WTC11 (cell line): Measurements from ENCODE around the gene CNOT6L. TPM values are rescaled to one million over a fixed set of nuclear protein-coding genes. Genes with fewer than 3 reads are reported as not detected.

Experiments
- ATAC-seq: fragments of 200-7000 bp; cut with Tn5 transposase; 2 replicates; pipeline ENCODE4 v1.10.0; 2021; ENCODE audit warnings: mild to moderate bottlenecking, moderate library complexity
- CTCF ChIA-PET: fragments of 300-600 bp; sonication (Branson Sonifier 250); formaldehyde crosslinking; loops from one replicate; lab custom pipeline; 2021; ENCODE audit warnings: antibody characterized with exemption; lab: Charles Lee
- POLR2A ChIA-PET: fragments of 350-600 bp; sonication (Branson Sonifier 250); formaldehyde crosslinking; loops from one replicate; lab custom pipeline; 2021; ENCODE audit warnings: antibody characterized with exemption; lab: Charles Lee
- DNase-seq: peaks from one replicate; pipeline ENCODE4 v3.0.0; 2021; ENCODE audit warnings: low spot score
- H3K27ac Mint-ChIP-seq: 2 replicates; pipeline ENCODE4 v1.8.0; 2021; ENCODE audit warnings: mixed read lengths
- H3K27me3 Mint-ChIP-seq: 2 replicates; pipeline ENCODE4 v1.8.0; 2021; ENCODE audit warnings: low read depth, mild to moderate bottlenecking, moderate library complexity, mixed read lengths
- H3K36me3 Mint-ChIP-seq: 2 replicates; pipeline ENCODE4 v1.8.0; 2021; ENCODE audit warnings: mixed read lengths
- H3K4me1 Mint-ChIP-seq: 2 replicates; pipeline ENCODE4 v1.8.0; 2022; ENCODE audit warnings: mixed read lengths
- H3K4me3 Mint-ChIP-seq: 2 replicates; pipeline ENCODE4 v1.8.0; 2021; ENCODE audit warnings: mild to moderate bottlenecking, moderate library complexity, mixed read lengths
- H3K9me3 Mint-ChIP-seq: 2 replicates; pipeline ENCODE4 v1.8.0; 2021; ENCODE audit warnings: mixed read lengths
- ARID4B ChIP-seq: sonication (generic); formaldehyde crosslinking; IDR thresholded peaks from 2 replicates; pipeline ENCODE4 v1.8.0; 2023; ENCODE audit warnings: missing genetic modification reagents, mild to moderate bottlenecking, borderline replicate concordance
- ATF1 ChIP-seq: sonication (generic); formaldehyde crosslinking; IDR thresholded peaks from 2 replicates; pipeline ENCODE4 v1.8.1; 2023; ENCODE audit warnings: mild to moderate bottlenecking, moderate library complexity, missing genetic modification reagents
- ATF6 ChIP-seq: sonication (generic); formaldehyde crosslinking; IDR thresholded peaks from 2 replicates; pipeline ENCODE4 v1.8.1; 2023; ENCODE audit warnings: mild to moderate bottlenecking, missing genetic modification reagents
- CBFB ChIP-seq: sonication (generic); formaldehyde crosslinking; IDR thresholded peaks from 2 replicates; pipeline ENCODE4 v1.8.1; 2022; ENCODE audit warnings: mild to moderate bottlenecking, low read depth, missing genetic modification reagents
- FOXP4 ChIP-seq: sonication (generic); formaldehyde crosslinking; IDR thresholded peaks from 2 replicates; pipeline ENCODE4 v1.8.0; 2022; ENCODE audit warnings: mild to moderate bottlenecking, missing genetic modification reagents
- JUN ChIP-seq: sonication (generic); formaldehyde crosslinking; IDR thresholded peaks from 2 replicates; pipeline ENCODE4 v1.8.0; 2023; ENCODE audit warnings: mild to moderate bottlenecking, missing genetic modification reagents
- NFE2L1 ChIP-seq: sonication (generic); formaldehyde crosslinking; IDR thresholded peaks from 2 replicates; pipeline ENCODE4 v1.8.1; 2023; ENCODE audit warnings: missing genetic modification reagents
- NR1H2 ChIP-seq: sonication (generic); formaldehyde crosslinking; IDR thresholded peaks from 2 replicates; pipeline ENCODE4 v1.9.0; 2021; ENCODE audit warnings: mild to moderate bottlenecking, moderate library complexity, missing genetic modification reagents
- STAT6 ChIP-seq: sonication (generic); formaldehyde crosslinking; conservative IDR thresholded peaks from 2 replicates; pipeline ENCODE4 v1.8.1; 2023; ENCODE audit warnings: mild to moderate bottlenecking, low read depth, missing genetic modification reagents, moderate library complexity
- USF1 ChIP-seq: sonication (generic); formaldehyde crosslinking; IDR thresholded peaks from 2 replicates; pipeline ENCODE4 v1.8.0; 2022; ENCODE audit warnings: mild to moderate bottlenecking, missing genetic modification reagents
- ZBTB21 ChIP-seq: sonication (generic); formaldehyde crosslinking; IDR thresholded peaks from 2 replicates; pipeline ENCODE4 v1.8.1; 2023; ENCODE audit warnings: mild to moderate bottlenecking, missing genetic modification reagents, borderline replicate concordance
- ZNF121 ChIP-seq: sonication (generic); formaldehyde crosslinking; IDR thresholded peaks from 2 replicates; pipeline ENCODE4 v1.8.0; 2023; ENCODE audit warnings: missing genetic modification reagents
- ZNF138 ChIP-seq: sonication (generic); formaldehyde crosslinking; conservative IDR thresholded peaks from 2 replicates; pipeline ENCODE4 v1.8.1; 2022; ENCODE audit warnings: mild to moderate bottlenecking, moderate library complexity, missing genetic modification reagents
- ZNF425 ChIP-seq: fragments of 250-450 bp; sonication (Bioruptor Pico); conservative IDR thresholded peaks from 2 replicates; pipeline ENCODE4 v1.9.0; 2021; ENCODE audit warnings: mild to moderate bottlenecking
- ZNF532 ChIP-seq: fragments of 250-450 bp; sonication (Bioruptor Pico); IDR thresholded peaks from 2 replicates; pipeline ENCODE4 v1.9.0; 2021; ENCODE audit warnings: mild to moderate bottlenecking, borderline replicate concordance
- total RNA-seq: library from RNA; stranded (reverse); gene quantifications from 3 replicates; pipeline ENCODE4 v1.2.3, GENCODE V29; 2021

Gene CNOT6L
- total RNA-seq, 1 experiment from 2014 or later = 21.6 TPM

- ATAC-seq = no peak
- TF ChIP-seq CBFB = no peak
- TF ChIP-seq ZBTB21 (CRISPR knock-in tag) = no peak
- no peak for TF ChIP-seq ZNF532 (CRISPR knock-in tag)
- TF ChIP-seq ZNF425 = no peak
- H3K4me3 Mint-ChIP-seq = no peak overlapping the region
- H3K9me3 Mint-ChIP-seq = no peaks in the 10 kb centered on the region
- peaks cover 13% of the 10 kb centered on the region; the same call in 1 of the 2 replicates for H3K4me1 Mint-ChIP-seq
- POLR2A ChIA-PET = no interaction called here
- H3K36me3 Mint-ChIP-seq = no peaks in the 10 kb centered on the region
- H3K27me3 Mint-ChIP-seq = no peaks in the 10 kb centered on the region
- no peak for DNase-seq
- CTCF ChIA-PET = interaction anchor here (1.1 to 1.6 kb wide), 2 partner anchors 33 to 94 kb away, joined by 3 to 4 read pairs; no protein-coding TSS in a partner anchor
- no peak overlapping the region for H3K27ac Mint-ChIP-seq
Measured at GRCh38 chr4:77695774-77696173, 123.4 kb downstream of the CNOT6L start.

- POLR2A ChIA-PET = no interaction called here
- CTCF ChIA-PET = no interaction called here
- no peak for TF ChIP-seq FOXP4 (CRISPR knock-in tag)
- no peak for TF ChIP-seq ATF6 (CRISPR knock-in tag)
- TF ChIP-seq ZNF121 (CRISPR knock-in tag) = no peak
- TF ChIP-seq ZNF138 (CRISPR knock-in tag) = no peak
- no peak for TF ChIP-seq ARID4B (CRISPR knock-in tag)
- TF ChIP-seq NFE2L1 (CRISPR knock-in tag) = no peak
- TF ChIP-seq USF1 (CRISPR knock-in tag) = no peak
- TF ChIP-seq ATF1 (CRISPR knock-in tag) = no peak
- no peak for TF ChIP-seq NR1H2 (CRISPR knock-in tag)
- no peak for TF ChIP-seq ZBTB21 (CRISPR knock-in tag)
- TF ChIP-seq STAT6 (CRISPR knock-in tag) = no peak
- no peak for TF ChIP-seq JUN
Measured at GRCh38 chr4:77692847-77693432, 126.2 kb downstream of the CNOT6L start.

More at GRCh38 chr4:77692847-77693432, 126.2 kb downstream of the CNOT6L start:
- H3K27me3 Mint-ChIP-seq = no peaks in the 10 kb centered on the region
- DNase-seq (no peak), ATAC-seq (peak; percentile 78)
- H3K4me3 Mint-ChIP-seq = no peak overlapping the region
- H3K4me1 Mint-ChIP-seq = 0 out of 2 replicates have a peak, but pooled peaks cover 3% of the 10 kb centered on the region
- H3K27ac Mint-ChIP-seq = no peak overlapping the region
- no peaks in the 10 kb centered on the region for H3K9me3 Mint-ChIP-seq
- no peaks in the 10 kb centered on the region for H3K36me3 Mint-ChIP-seq
